Measurements from ENCODE around the gene PRKCA.

The PRKCA gene

DNA sequence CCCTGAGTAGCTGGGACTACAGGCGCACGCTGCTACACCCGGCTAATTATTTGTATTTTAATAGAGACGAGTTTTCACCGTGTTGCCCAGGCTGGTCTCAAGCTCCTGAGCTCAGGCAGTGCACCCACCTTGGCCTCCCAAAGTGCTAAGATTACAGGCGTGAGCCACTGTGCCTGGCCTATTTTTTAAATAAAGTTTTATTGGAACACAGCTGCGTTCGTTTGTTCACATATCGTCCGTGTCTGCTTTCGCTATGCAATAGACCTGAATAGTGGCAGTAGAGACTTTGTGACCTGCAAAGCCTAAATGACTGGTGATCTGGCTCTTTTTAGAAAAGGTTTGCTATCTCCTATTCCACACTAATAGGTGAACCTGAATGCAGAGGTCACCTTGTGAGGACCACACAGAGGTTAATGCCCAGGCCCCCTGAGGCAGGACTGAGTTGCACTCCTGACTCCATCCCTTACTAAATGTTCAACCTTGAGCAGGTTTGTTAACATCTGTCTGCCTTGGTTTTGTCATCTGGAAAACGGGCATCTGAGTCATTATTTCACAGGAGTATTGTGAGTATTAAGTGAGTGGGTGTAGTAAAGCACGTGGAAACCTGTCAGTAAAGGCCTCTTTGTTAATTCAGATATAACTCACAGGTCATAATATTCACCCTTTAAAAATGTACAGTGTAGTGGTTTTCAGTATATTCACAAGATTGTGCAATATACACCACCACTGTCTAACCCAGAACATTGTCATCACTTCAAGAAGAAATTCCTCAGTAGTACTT, 375.0 kb downstream of the PRKCA start:
- DNase-seq (ENCODE audit: low spot score): no peak

- no peak for DNase-seq (ENCODE audit: low spot score)
Observed at GRCh38 chr17:66678061-66678460, 375.6 kb downstream of the PRKCA start.

- no peak for DNase-seq (ENCODE audit: low spot score)
Observed at GRCh38 chr17:66678827-66679226, 376.4 kb downstream of the PRKCA start.

- no peak for DNase-seq (ENCODE audit: low spot score)
Observed at GRCh38 chr17:66679631-66680517, 377.5 kb downstream of the PRKCA start.

DNA sequence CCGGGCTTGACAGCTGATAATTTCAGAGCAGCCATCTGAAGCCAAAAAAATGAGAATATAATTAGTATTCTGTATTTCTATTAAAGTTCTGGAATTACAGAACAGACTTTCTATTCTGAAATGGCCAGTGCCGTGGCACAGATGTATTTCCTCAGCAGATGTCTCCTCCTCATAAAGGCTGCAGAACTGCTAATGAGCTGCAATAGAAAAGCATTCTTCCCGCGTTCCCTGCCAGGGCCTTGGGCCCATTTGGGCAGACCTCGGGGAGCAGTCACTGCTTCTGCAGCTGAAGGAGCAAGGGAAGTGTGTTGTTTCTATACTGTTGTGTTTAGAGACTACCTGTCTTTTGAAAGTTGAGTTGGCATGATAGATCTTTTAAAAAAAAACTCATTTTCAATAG, 379.9 kb downstream of the PRKCA start:
- DNase-seq (ENCODE audit: low spot score): no peak

- no peak for DNase-seq (ENCODE audit: low spot score)
Observed at GRCh38 chr17:66684261-66684660, 381.8 kb downstream of the PRKCA start.

GRCh38 chr17:66684731-66685130, 382.3 kb downstream of the PRKCA start:
- DNase-seq (ENCODE audit: low spot score): no peak

GRCh38 chr17:66686601-66687000, 384.2 kb downstream of the PRKCA start:
- DNase-seq (ENCODE audit: low spot score): no peak

DNA sequence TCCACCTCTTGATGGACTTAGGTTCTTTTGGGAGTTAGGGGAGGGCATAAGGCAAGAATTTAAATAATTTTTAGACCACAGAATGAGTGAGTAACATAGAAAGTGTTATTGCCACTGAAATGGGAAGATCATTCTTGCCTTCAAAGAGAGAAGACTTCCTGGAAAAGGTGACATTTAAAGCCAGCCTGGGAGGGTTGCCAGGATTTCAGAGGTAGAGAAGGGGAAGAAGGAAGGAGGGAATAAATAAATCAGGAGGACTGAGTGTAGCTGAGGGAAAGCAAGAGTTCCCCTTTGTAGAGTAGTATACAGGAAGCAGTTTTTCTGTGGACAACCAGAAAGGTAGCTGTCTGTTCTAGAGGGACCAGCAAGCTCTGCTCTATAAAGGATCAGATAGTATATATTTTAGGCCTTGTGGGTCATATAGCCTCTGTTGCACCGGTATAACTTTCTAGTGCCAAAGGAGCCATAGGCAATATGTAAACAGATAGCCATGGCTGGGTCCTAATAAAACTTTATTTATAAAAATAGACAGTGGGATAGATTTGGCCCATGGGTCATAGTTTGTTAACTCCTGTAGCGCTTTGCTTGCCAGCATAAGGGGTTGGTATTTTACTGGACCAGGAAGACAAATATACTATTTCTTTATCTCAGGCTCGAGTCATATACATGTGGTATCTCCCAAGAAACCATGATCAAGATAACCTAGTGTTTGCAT, 385.3 kb downstream of the PRKCA start:
- DNase-seq (ENCODE audit: low spot score): no peak

- DNase-seq (ENCODE audit: low spot score): no peak
Observed at GRCh38 chr17:66689221-66689620, 386.8 kb downstream of the PRKCA start.

GRCh38 chr17:66690166-66690565, 387.8 kb downstream of the PRKCA start:
- no peak for DNase-seq (ENCODE audit: low spot score)

DNA sequence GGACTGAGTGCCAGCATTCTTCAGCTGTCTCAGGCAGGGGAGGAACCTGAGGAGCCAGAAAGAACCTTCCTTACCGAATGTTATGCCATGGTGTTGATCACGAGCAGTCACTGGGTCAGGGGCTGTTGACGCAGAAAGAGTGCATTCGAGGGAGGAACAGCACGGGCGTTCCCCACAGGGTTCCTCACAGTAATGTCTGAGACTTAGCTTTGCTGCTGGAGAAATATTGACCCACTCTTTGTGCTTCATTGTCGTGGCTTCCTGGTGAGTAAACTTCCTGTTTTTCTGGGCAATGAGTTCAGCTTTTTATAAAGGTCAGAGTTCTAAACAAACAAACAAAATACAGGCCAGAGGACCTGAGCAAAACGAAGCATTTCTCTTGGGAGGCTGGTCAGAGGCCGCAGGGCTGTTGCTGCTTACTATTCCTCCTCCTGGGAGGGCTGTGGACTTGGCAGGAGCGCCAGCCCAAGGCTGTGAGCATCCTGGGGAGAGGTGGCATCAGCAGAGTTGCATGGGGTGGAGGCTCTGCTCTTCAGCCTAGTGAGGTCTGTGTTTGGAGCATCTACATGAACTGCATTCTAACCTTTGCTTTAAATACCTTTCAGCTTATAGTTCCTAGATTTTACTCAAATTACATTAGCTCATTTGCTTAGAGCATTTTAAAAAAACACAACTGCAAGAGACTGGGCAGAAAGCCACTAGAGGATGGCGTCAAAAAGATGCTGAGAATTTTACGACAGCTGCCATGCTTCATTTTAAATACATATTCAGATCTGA, 389.4 kb downstream of the PRKCA start:
- DNase-seq (ENCODE audit: low spot score): no peak

DNA sequence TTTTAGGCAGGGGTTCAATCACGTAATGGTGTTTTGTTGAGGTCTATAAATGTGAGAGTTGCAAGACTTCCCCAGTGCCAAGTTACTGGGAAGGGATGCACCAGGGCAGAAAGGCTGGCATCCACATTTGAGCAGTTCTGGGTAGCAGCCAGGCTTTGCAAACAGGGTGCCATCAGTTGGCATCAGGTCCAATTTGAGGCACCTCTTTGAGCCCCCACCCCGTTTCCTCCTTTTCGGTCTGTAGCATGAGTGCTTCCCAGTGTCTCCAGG, 389.9 kb downstream of the PRKCA start:
- no peak for DNase-seq (ENCODE audit: low spot score)

- no peak for DNase-seq (ENCODE audit: low spot score)
Observed at GRCh38 chr17:66695098-66695497, 392.7 kb downstream of the PRKCA start.

DNA sequence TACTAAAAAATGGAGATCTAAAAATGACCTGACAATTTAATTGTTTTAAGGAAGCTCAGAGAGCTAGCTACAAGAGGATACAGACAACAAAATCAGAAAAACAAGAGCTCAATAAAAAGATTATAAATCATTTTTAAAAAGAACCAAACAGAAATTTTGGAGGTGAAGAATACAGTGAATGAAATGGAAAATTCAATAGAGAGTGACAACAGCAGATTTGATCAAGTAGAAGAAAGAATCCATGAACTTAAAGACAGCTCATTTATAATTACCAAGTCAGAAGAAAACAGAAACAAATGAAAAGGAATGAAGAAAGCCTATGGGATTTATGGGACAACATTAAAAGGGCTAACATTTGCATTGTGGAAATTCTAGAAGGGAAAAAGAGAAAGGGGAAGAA, 395.9 kb downstream of the PRKCA start:
- DNase-seq (ENCODE audit: low spot score): no peak

DNA sequence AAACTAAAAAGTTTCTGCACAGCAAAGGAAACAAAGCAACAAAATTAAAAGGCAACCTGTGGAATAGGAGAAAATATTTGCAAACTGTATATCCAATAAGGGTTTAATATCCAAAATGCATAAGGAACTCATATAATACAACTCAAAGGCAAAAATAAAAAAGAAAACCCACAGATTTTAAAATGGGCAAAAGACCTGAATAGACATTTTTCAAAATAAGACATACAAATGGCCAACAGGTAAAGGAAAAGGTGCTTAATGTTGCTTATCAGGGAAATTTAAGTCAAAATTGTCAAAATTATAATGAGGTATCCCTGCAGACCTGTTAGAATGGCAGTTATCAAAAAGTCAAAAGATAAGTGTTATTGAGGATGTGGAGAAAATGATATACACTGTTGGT, 399.0 kb downstream of the PRKCA start:
- no peak for DNase-seq (ENCODE audit: low spot score)

GRCh38 chr17:66702106-66702936, 399.9 kb downstream of the PRKCA start:
- DNase-seq (ENCODE audit: low spot score): peak; percentile 82

DNA sequence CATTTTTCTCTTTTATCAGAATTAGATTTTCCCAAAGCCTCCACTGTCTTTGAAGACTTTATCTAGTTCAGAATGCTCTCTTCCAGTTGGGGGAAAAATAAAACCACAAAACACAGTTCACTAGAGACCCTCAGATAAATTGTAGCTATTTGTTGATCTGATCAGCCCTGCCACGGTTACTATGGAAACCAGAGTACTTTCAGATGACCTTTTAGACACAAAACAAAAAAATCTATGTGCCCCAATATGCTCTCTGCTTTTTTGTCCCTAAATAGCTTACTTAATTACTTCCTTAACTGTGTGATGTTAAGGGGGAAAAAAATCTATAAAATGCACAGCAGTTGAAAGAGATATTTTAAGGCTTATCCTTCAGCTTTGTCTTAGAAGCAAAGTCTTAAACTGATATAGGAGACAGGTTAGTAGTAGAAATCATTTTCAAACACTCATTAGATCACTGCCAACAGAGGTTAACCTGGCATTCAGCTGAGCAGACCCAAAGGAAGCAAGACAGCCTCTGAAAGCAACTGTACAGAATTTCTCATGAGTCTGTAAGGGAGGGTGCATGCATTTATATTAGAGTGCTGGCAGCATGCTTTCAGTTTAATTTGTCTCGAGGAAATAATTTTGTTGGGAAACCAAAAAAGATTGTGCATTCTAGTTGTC, 402.6 kb downstream of the PRKCA start:
- DNase-seq (ENCODE audit: low spot score): peak; percentile 41

GRCh38 chr17:66706851-66707450, 404.5 kb downstream of the PRKCA start:
- DNase-seq (ENCODE audit: low spot score): no peak

DNA sequence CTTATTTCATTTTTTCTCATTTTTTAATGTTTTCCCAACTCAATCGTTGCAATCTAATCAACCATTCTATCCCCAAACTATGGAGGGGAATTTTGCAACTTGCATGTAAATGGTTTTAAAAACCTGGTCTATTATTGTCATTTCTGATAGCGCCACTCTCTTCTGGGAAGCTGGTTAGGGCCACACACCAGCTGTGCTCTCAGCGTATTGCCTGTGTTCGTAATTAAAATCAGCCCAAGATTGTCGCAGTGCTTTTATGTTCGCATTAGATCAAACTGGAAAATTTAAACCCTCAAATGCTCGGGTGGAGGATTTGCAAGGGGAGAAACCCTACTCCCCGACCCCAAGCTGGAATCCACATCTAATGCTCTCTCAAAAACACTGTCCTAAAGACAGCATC, 409.0 kb downstream of the PRKCA start:
- DNase-seq (ENCODE audit: low spot score): no peak
